Measurements from ENCODE around the gene TGM5.
"Not testable (repeated sequence)": the region's sequence is repeated elsewhere in the genome, so short reads cannot be mapped to it uniquely, and the experiment has no call there.

The TGM5 gene

GRCh38 chr15:43276563-43277200 lies 10.0 kb upstream of the TGM5 start:
- no peak for DNase-seq (ENCODE audit: low spot score)

GRCh38 chr15:43275740-43276562 lies 9.2 kb upstream of the TGM5 start:
- DNase-seq (ENCODE audit: low spot score) = no peak

- DNase-seq (ENCODE audit: low spot score) = no peak
Measured at GRCh38 chr15:43274136-43274535, 7.4 kb upstream of the TGM5 start.

- DNase-seq (ENCODE audit: low spot score) = no peak
Measured at GRCh38 chr15:43273243-43273642, 6.5 kb upstream of the TGM5 start.

- not testable (repeated sequence) for DNase-seq (ENCODE audit: low spot score)
Measured at GRCh38 chr15:43271908-43272307, 5.2 kb upstream of the TGM5 start.

- no peak for DNase-seq (ENCODE audit: low spot score)
Measured at GRCh38 chr15:43270676-43271306, 4.1 kb upstream of the TGM5 start.

GRCh38 chr15:43270113-43270665 lies 3.5 kb upstream of the TGM5 start:
- DNase-seq (ENCODE audit: low spot score) = no peak

- DNase-seq (ENCODE audit: low spot score) = peak; percentile 62
Measured at GRCh38 chr15:43268111-43269105, 1.7 kb upstream of the TGM5 start.

- DNase-seq (ENCODE audit: low spot score) = no peak
Measured at GRCh38 chr15:43267439-43267838, 711 bp upstream of the TGM5 start.

- DNase-seq (ENCODE audit: low spot score) = no peak
Measured at GRCh38 chr15:43266386-43266785, 342 bp downstream of the TGM5 start.

- no peak for DNase-seq (ENCODE audit: low spot score)
Measured at GRCh38 chr15:43260011-43260615, 6.6 kb downstream of the TGM5 start.

- DNase-seq (ENCODE audit: low spot score) = no peak
Measured at GRCh38 chr15:43258781-43259180, 7.9 kb downstream of the TGM5 start.

GRCh38 chr15:43256341-43256740 lies 10.4 kb downstream of the TGM5 start:
- no peak for DNase-seq (ENCODE audit: low spot score)

GRCh38 chr15:43255376-43255775 lies 11.4 kb downstream of the TGM5 start:
- DNase-seq (ENCODE audit: low spot score) = no peak

GRCh38 chr15:43253431-43254403 lies 13.0 kb downstream of the TGM5 start:
- DNase-seq (ENCODE audit: low spot score) = no peak

- no peak for DNase-seq (ENCODE audit: low spot score)
Measured at GRCh38 chr15:43251871-43252250, 14.9 kb downstream of the TGM5 start.

GRCh38 chr15:43251185-43251870 lies 15.4 kb downstream of the TGM5 start:
- DNase-seq (ENCODE audit: low spot score) = no peak

GRCh38 chr15:43250785-43251184 lies 15.9 kb downstream of the TGM5 start:
- no peak for DNase-seq (ENCODE audit: low spot score)

- peak; percentile 89 for DNase-seq (ENCODE audit: low spot score)
Measured at GRCh38 chr15:43249699-43250203, 17.0 kb downstream of the TGM5 start.
